Measurements from ENCODE around the gene GREM1.

GREM1 gene

DNA sequence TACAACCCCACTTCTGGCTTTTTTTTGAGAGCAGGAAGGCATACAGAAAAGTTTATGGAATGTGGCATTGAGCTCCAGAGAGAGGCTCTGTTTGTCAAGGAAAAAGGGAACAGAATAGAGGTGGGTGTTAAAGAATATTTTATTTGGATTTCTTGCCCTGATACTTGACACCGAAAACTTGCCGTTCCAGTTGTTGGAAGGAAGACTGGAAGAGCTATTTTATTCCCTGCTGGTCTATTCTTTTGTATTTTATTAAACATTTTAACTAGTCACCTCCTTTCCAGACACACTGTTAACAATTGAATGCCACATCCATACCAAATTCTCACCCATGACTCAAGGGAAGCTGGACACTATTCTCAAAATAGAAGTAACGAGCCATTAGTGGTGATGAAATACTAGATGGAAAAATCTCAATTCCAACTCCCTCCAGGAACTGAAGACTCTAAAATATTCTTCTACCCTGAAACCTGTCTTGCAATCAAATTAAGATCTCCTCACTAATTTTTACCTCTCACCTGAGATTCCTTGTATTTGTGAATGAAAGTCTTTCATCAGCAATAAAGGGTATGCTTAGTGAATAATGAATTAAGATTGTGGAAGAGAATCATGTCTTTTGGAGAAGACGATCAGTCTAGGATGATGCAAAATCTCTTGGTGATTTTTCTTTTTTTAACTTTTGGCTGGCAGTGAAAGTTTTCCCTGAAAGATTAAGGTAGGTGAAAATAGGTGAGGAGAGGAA, 28.5 kb downstream of the GREM1 start:
- H4K20me1 ChIP-seq (ENCODE audit: insufficient read depth, low read length) = no peaks in the 10 kb centered on the region
- no peak for DNase-seq
- no peaks in the 10 kb centered on the region for H3F3A ChIP-seq (ENCODE audit: insufficient read depth, low read length)
- no peaks in the 10 kb centered on the region for H3K4me1 ChIP-seq (ENCODE audit: low read length)
- no peaks in the 10 kb centered on the region for H3K27me3 ChIP-seq (replicated peaks; ENCODE audit: insufficient read depth, low read length)
- TF ChIP-seq EZH2 (optimal IDR thresholded peaks at IDR 0.05; ENCODE audit: low read depth, low read length) = no peak
- no peak for TF ChIP-seq EZH2phosphoT487 (IDR thresholded peaks at IDR 0.05; ENCODE audit: low read length)
- TF ChIP-seq, protein P1, sequence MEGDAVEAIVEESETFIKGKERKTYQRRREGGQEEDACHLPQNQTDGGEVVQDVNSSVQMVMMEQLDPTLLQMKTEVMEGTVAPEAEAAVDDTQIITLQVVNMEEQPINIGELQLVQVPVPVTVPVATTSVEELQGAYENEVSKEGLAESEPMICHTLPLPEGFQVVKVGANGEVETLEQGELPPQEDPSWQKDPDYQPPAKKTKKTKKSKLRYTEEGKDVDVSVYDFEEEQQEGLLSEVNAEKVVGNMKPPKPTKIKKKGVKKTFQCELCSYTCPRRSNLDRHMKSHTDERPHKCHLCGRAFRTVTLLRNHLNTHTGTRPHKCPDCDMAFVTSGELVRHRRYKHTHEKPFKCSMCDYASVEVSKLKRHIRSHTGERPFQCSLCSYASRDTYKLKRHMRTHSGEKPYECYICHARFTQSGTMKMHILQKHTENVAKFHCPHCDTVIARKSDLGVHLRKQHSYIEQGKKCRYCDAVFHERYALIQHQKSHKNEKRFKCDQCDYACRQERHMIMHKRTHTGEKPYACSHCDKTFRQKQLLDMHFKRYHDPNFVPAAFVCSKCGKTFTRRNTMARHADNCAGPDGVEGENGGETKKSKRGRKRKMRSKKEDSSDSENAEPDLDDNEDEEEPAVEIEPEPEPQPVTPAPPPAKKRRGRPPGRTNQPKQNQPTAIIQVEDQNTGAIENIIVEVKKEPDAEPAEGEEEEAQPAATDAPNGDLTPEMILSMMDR (IDR thresholded peaks at IDR 0.05; ENCODE audit: low read length) = no peak
- H2AFZ ChIP-seq (ENCODE audit: low read length) = no peak overlapping the region
- no peaks in the 10 kb centered on the region for H3K9me3 ChIP-seq (replicated peaks; ENCODE audit: insufficient read depth, low read length)
- no peak overlapping the region for H3K4me2 ChIP-seq (ENCODE audit: low read depth, low read length)
- no peak overlapping the region for H3K9ac ChIP-seq (ENCODE audit: low read length)
- no peaks in the 10 kb centered on the region for H3K79me2 ChIP-seq (ENCODE audit: low read length)
- no peak overlapping the region for H3K27ac ChIP-seq (ENCODE audit: low read length)
- H3K9me2 ChIP-seq (replicated peaks; ENCODE audit: insufficient read depth, low read length) = no peaks in the 10 kb centered on the region
- no peaks in the 10 kb centered on the region for H3K36me3 ChIP-seq (replicated peaks; ENCODE audit: insufficient read depth, low read length)
- H3K4me3 ChIP-seq (ENCODE audit: low read length) = no peak overlapping the region

DNA sequence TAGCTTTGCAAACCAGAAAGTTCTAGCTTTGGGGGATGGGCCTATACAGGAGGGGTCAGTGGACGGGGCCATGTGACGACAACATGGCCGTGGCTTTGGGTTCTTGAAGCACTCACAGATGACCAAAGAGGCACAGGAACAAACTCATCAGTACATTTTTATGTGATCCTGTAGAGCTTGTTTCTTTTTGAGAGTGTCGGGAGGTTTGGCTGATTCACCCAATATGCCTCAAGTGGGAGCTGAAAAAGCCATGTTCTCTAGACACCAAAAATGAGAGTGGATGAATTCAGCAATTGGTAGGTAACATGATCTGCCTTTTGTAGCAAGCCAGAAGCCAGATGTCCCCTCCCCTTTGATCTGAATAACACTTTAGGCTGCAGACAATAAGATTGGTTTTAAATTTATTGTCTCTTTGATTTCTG, 30.1 kb downstream of the GREM1 start:
- Histone ChIP-seq H3K79me2 (ENCODE audit: low read length) (no peaks in the 10 kb centered on the region), H3K9me2 (replicated peaks; ENCODE audit: insufficient read depth, low read length) (no peaks in the 10 kb centered on the region), H3K4me2 (ENCODE audit: low read depth, low read length) (no peak overlapping the region), H3K4me1 (ENCODE audit: low read length) (no peaks in the 10 kb centered on the region), H3F3A (ENCODE audit: insufficient read depth, low read length) (no peaks in the 10 kb centered on the region), H3K27me3 (replicated peaks; ENCODE audit: insufficient read depth, low read length) (no peaks in the 10 kb centered on the region), H3K36me3 (replicated peaks; ENCODE audit: insufficient read depth, low read length) (no peaks in the 10 kb centered on the region), H4K20me1 (ENCODE audit: insufficient read depth, low read length) (no peaks in the 10 kb centered on the region), H3K27ac (ENCODE audit: low read length) (no peak overlapping the region), H2AFZ (ENCODE audit: low read length) (no peak overlapping the region), H3K9ac (ENCODE audit: low read length) (no peak overlapping the region), H3K9me3 (replicated peaks; ENCODE audit: insufficient read depth, low read length) (no peaks in the 10 kb centered on the region), H3K4me3 (ENCODE audit: low read length) (no peak overlapping the region)
- TF ChIP-seq, protein P1 (IDR thresholded peaks at IDR 0.05; ENCODE audit: low read length) = no peak
- DNase-seq = no peak

DNA sequence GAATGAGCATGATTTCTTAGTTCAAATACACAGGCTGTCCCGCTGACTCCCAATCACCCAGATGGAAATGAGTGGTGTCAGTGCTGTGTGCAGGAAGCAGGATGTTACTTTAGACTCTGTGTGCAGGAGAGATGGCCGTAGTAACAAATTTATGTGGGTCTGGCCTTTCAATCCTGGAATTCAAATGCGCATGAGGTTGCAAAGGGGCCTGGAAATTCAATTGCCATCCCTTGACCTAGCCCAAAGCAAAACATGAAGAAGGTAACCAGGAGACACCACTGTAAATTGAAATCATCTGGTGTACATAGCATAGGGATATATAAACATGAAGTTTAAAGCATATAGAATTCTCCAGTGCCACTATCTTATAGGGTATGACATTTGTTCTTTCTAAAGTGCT, 33.2 kb downstream of the GREM1 start:
- Histone ChIP-seq H3K9me3 (replicated peaks; ENCODE audit: insufficient read depth, low read length) (no peaks in the 10 kb centered on the region), H3K4me3 (ENCODE audit: low read length) (no peak overlapping the region), H4K20me1 (ENCODE audit: insufficient read depth, low read length) (no peaks in the 10 kb centered on the region), H3K4me1 (ENCODE audit: low read length) (no peaks in the 10 kb centered on the region), H3K27me3 (replicated peaks; ENCODE audit: insufficient read depth, low read length) (no peaks in the 10 kb centered on the region), H3F3A (ENCODE audit: insufficient read depth, low read length) (no peaks in the 10 kb centered on the region), H2AFZ (ENCODE audit: low read length) (no peak overlapping the region), H3K9me2 (replicated peaks; ENCODE audit: insufficient read depth, low read length) (no peaks in the 10 kb centered on the region), H3K36me3 (replicated peaks; ENCODE audit: insufficient read depth, low read length) (no peaks in the 10 kb centered on the region), H3K9ac (ENCODE audit: low read length) (no peak overlapping the region), H3K79me2 (ENCODE audit: low read length) (no peaks in the 10 kb centered on the region), H3K27ac (ENCODE audit: low read length) (no peak overlapping the region), H3K4me2 (ENCODE audit: low read depth, low read length) (no peak overlapping the region)
- no peak for DNase-seq
- TF ChIP-seq, protein P1 (IDR thresholded peaks at IDR 0.05; ENCODE audit: low read length) = no peak
- TF ChIP-seq EZH2 (optimal IDR thresholded peaks at IDR 0.05; ENCODE audit: low read depth, low read length) (no peak), EZH2phosphoT487 (IDR thresholded peaks at IDR 0.05; ENCODE audit: low read length) (no peak)
